HepG2 (cell line): ENCODE data around the gene PHLDB1. TPM values are rescaled to one million over a fixed set of nuclear protein-coding genes. Genes with fewer than 3 reads are reported as not detected.
A peak's percentile ranks its signal among the peaks of the same experiment; 100 is the strongest.

Source experiments
- ATF2 ChIP-seq: sonication (generic); formaldehyde crosslinking; IDR thresholded peaks from 2 replicates; pipeline ENCODE4 v1.4.0; 2020; ENCODE audit warnings: missing genetic modification reagents
- CHCHD3 ChIP-seq: sonication (generic); formaldehyde crosslinking; IDR thresholded peaks from 2 replicates; pipeline ENCODE4 v1.8.0; 2022; ENCODE audit warnings: mild to moderate bottlenecking, missing genetic modification reagents, moderate library complexity
- DNMT1 ChIP-seq: sonication (generic); formaldehyde crosslinking; IDR thresholded peaks from 2 replicates; pipeline ENCODE4 v1.5.1; 2020; ENCODE audit warnings: mild to moderate bottlenecking, missing genetic modification reagents
- E2F5 ChIP-seq: sonication (generic); formaldehyde crosslinking; conservative IDR thresholded peaks from 2 replicates; pipeline ENCODE4 v1.4.0; 2020; ENCODE audit warnings: missing genetic modification reagents
- ERF ChIP-seq: IDR thresholded peaks from 2 replicates; pipeline ENCODE4 v1.6.1; 2018; ENCODE audit warnings: missing biosample characterization, missing genetic modification reagents
- IKZF4 ChIP-seq: sonication (generic); formaldehyde crosslinking; IDR thresholded peaks from 2 replicates; pipeline ENCODE4 v1.5.1; 2020; ENCODE audit warnings: borderline replicate concordance, mild to moderate bottlenecking, low read depth, missing genetic modification reagents; ENCODE audit errors: not compliant biosample characterization
- MBNL3 ChIP-seq: fragments of 250-450 bp; sonication (Bioruptor Pico); conservative IDR thresholded peaks from 2 replicates; pipeline ENCODE4 v1.8.0; 2022; ENCODE audit warnings: mild to moderate bottlenecking, inconsistent platforms
- MXD4 ChIP-seq: IDR thresholded peaks from 2 replicates; pipeline ENCODE4 v1.6.1; 2016; ENCODE audit warnings: mild to moderate bottlenecking, missing biosample characterization, missing genetic modification reagents
- NCOA5 ChIP-seq: sonication (generic); formaldehyde crosslinking; IDR thresholded peaks from 2 replicates; pipeline ENCODE4 v1.4.0; 2020; ENCODE audit warnings: missing genetic modification reagents
- NR2C2 ChIP-seq: sonication (generic); formaldehyde crosslinking; IDR thresholded peaks from 2 replicates; pipeline ENCODE4 v1.4.0; 2020; ENCODE audit warnings: missing genetic modification reagents, mild to moderate bottlenecking, moderate library complexity, borderline replicate concordance
- SMAD9 ChIP-seq: sonication (generic); formaldehyde crosslinking; IDR thresholded peaks from 2 replicates; pipeline ENCODE4 v1.5.1; 2020; ENCODE audit warnings: mild to moderate bottlenecking, missing genetic modification reagents
- ZBTB33 ChIP-seq: sonication (generic); formaldehyde crosslinking; IDR thresholded peaks from 2 replicates; pipeline ENCODE4 v1.4.0; 2020; ENCODE audit warnings: missing genetic modification reagents
- ZFP36L1 ChIP-seq: sonication (generic); formaldehyde crosslinking; IDR thresholded peaks from 2 replicates; pipeline ENCODE4 v1.8.0; 2022; ENCODE audit warnings: mild to moderate bottlenecking, missing genetic modification reagents, moderate library complexity
- ZNF432 ChIP-seq: sonication (generic); formaldehyde crosslinking; IDR thresholded peaks from 2 replicates; pipeline ENCODE4 v1.5.0; 2020; ENCODE audit warnings: missing genetic modification reagents, mild to moderate bottlenecking, borderline replicate concordance
- ZNF577 ChIP-seq: sonication (generic); formaldehyde crosslinking; IDR thresholded peaks from 2 replicates; pipeline ENCODE4 v1.4.0; 2020; ENCODE audit warnings: mild to moderate bottlenecking, low read depth, missing genetic modification reagents, borderline replicate concordance
- ZNF597 ChIP-seq: sonication (generic); formaldehyde crosslinking; IDR thresholded peaks from 2 replicates; pipeline ENCODE4 v1.5.0; 2020; ENCODE audit warnings: missing genetic modification reagents
- ZNF761 ChIP-seq: sonication (generic); formaldehyde crosslinking; conservative IDR thresholded peaks from 2 replicates; pipeline ENCODE4 v1.4.0; 2020; ENCODE audit warnings: mild to moderate bottlenecking, missing genetic modification reagents
- ZNF800 ChIP-seq: sonication (generic); formaldehyde crosslinking; IDR thresholded peaks from 2 replicates; pipeline ENCODE4 v1.4.0; 2020; ENCODE audit warnings: missing genetic modification reagents
- ZSCAN5A ChIP-seq: sonication (generic); formaldehyde crosslinking; IDR thresholded peaks from 2 replicates; pipeline ENCODE4 v1.8.0; 2022; ENCODE audit warnings: mild to moderate bottlenecking, missing genetic modification reagents, borderline replicate concordance
- polyA plus RNA-seq, 8 experiments: library from polyadenylated mRNA; depleted of rRNA in 3 of 8; stranded (reverse) in 7 of 8; unstranded in 1 of 8; fragments of >200 nt; fragmentation: Illumina TruSeq in 4 of 8; extraction: Trizol in 4 of 8; gene quantifications; 2 replicates each; pipeline versions ENCODE4 v1.2.1 to v1.2.3, GENCODE V29; 2011 to 2016; ENCODE audit warnings: low read depth in 4 of 8, missing spikeins in 1 of 8, mixed read lengths in 1 of 8; ENCODE audit not compliant: insufficient read depth in 1 of 8
- total RNA-seq, 5 experiments: library from RNA; depleted of rRNA; stranded (reverse); fragments of >200 nt; fragmentation: Illumina TruSeq; extraction: Trizol; gene quantifications; 2 replicates each; pipeline ENCODE4 v1.2.3, GENCODE V29; 2016; ENCODE audit warnings: low read depth in 1 of 5

PHLDB1 gene
- total and polyA plus RNA-seq, 2 of the 13 experiments (the other 11 are each of a cell fraction or from before 2014, with no cell fraction given), result 13.8 to 14.2 TPM

GRCh38 chr11:118572061-118572980 lies 35.1 kb upstream of the PHLDB1 start, which contains the start of gene ARCN1 (continued):
- TF ChIP-seq DNMT1 (CRISPR knock-in tag), result no peak
- TF ChIP-seq ZSCAN5A (CRISPR knock-in tag), result no peak
- TF ChIP-seq ZBTB33 (CRISPR knock-in tag), result no peak
- no peak for TF ChIP-seq ZFP36L1 (CRISPR knock-in tag)
- TF ChIP-seq NR2C2 (CRISPR knock-in tag), result peak; percentile 97
- TF ChIP-seq E2F5 (CRISPR knock-in tag), result no peak
- no peak for TF ChIP-seq ERF (CRISPR knock-in tag)
- TF ChIP-seq ZNF761 (CRISPR knock-in tag), result 0 out of 2 replicates have a peak, but pooled peaks have one; percentile 39
- TF ChIP-seq ZNF577 (CRISPR knock-in tag), result no peak
- TF ChIP-seq ATF2, result peak; percentile 22; the same call in 1 of the 2 replicates
- no peak for TF ChIP-seq MBNL3
- TF ChIP-seq MXD4 (CRISPR knock-in tag), result no peak
- no peak for TF ChIP-seq CHCHD3 (CRISPR knock-in tag)
- TF ChIP-seq ZNF800 (CRISPR knock-in tag), result no peak
- TF ChIP-seq ZNF432, result no peak
- TF ChIP-seq IKZF4 (CRISPR knock-in tag), result peak; percentile 53
- TF ChIP-seq NCOA5 (CRISPR knock-in tag), result no peak
- peak; percentile 81 for TF ChIP-seq SMAD9
- TF ChIP-seq ZNF597 (CRISPR knock-in tag), result no peak
